ENCODE measurements around the gene KIR2DL1.
"Not testable (repeated sequence)": the region's sequence is repeated elsewhere in the genome, so short reads cannot be mapped to it uniquely, and the experiment has no call there.

Gene KIR2DL1

GRCh38 chr19:54769646-54770045 lies at the start of gene KIR2DL1:
Gene KIR2DL1, plus strand, starts transcription at chr19:54769793. Its CDS starts 58 bp downstream, at chr19:54769851.
- DNase-seq, result not testable (repeated sequence)

- DNase-seq, result no peak
Measured at GRCh38 chr19:54724142-54724541, 45.5 kb upstream of the KIR2DL1 start, which contains the start of gene KIR3DL3. Gene KIR3DL3, plus strand, starts transcription at chr19:54724442. Its CDS starts 55 bp downstream, at chr19:54724497.

GRCh38 chr19:54724644-54725043 lies 44.9 kb upstream of the KIR2DL1 start:
- no peak for DNase-seq

GRCh38 chr19:54725321-54725720 lies 44.3 kb upstream of the KIR2DL1 start:
- DNase-seq, result no peak

- no peak for DNase-seq
Measured at GRCh38 chr19:54727562-54727961, 42.0 kb upstream of the KIR2DL1 start.

- DNase-seq, result no peak
Measured at GRCh38 chr19:54728167-54728566, 41.4 kb upstream of the KIR2DL1 start.

- no peak for DNase-seq
Measured at GRCh38 chr19:54729416-54730188, 40.0 kb upstream of the KIR2DL1 start.

- no peak for DNase-seq
Measured at GRCh38 chr19:54731191-54731590, 38.4 kb upstream of the KIR2DL1 start.

GRCh38 chr19:54738306-54738705 lies 31.3 kb upstream of the KIR2DL1 start, which contains the start of gene KIR2DL3:
Gene KIR2DL3, plus strand, starts transcription at chr19:54738513. Its CDS starts 33 bp downstream, at chr19:54738546.
- not testable (repeated sequence) for DNase-seq

GRCh38 chr19:54738715-54739114 lies 30.9 kb upstream of the KIR2DL1 start:
- no peak for DNase-seq

GRCh38 chr19:54739587-54740497 lies 29.8 kb upstream of the KIR2DL1 start:
- DNase-seq, result no peak

DNA sequence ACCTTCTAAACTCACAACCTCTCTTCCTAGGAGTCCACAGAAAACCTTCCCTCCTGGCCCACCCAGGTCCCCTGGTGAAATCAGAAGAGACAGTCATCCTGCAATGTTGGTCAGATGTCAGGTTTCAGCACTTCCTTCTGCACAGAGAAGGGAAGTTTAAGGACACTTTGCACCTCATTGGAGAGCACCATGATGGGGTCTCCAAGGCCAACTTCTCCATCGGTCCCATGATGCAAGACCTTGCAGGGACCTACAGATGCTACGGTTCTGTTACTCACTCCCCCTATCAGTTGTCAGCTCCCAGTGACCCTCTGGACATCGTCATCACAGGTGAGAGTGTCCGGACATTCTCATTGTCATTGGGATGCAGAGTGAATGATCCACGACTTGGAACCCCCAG lies 27.6 kb upstream of the KIR2DL1 start:
- DNase-seq, result not testable (repeated sequence)

- not testable (repeated sequence) for DNase-seq
Measured at GRCh38 chr19:54744080-54744479, 25.5 kb upstream of the KIR2DL1 start.

- not testable (repeated sequence) for DNase-seq
Measured at GRCh38 chr19:54747614-54748322, 21.8 kb upstream of the KIR2DL1 start.

GRCh38 chr19:54750276-54750675 lies 19.3 kb upstream of the KIR2DL1 start:
- DNase-seq, result not testable (repeated sequence)

- not testable (repeated sequence) for DNase-seq
Measured at GRCh38 chr19:54756204-54757110, 13.1 kb upstream of the KIR2DL1 start.

- DNase-seq, result not testable (repeated sequence)
Measured at GRCh38 chr19:54758577-54758976, 11.0 kb upstream of the KIR2DL1 start.

DNA sequence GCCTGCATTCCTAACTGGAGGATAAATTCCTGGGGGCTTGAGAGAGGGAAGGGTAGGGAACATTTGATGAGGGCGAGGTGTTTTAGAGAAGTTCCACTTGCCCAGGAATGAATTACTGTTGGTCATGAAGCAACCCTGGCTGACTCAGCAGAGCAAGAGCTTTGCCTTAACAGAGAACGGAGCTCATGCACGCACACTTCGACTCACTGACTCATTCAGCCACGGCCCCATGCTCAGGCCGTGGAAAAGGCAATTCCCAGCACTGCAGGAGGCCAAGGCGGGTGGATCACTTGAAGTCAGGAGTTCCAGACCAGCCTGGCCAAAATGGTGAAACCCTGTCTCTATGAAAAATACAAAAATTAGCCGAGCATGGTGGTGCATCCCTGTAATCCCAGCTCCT lies 5.4 kb upstream of the KIR2DL1 start:
- DNase-seq, result not testable (repeated sequence)

GRCh38 chr19:54766464-54766863 lies 3.1 kb upstream of the KIR2DL1 start:
- not testable (repeated sequence) for DNase-seq

DNA sequence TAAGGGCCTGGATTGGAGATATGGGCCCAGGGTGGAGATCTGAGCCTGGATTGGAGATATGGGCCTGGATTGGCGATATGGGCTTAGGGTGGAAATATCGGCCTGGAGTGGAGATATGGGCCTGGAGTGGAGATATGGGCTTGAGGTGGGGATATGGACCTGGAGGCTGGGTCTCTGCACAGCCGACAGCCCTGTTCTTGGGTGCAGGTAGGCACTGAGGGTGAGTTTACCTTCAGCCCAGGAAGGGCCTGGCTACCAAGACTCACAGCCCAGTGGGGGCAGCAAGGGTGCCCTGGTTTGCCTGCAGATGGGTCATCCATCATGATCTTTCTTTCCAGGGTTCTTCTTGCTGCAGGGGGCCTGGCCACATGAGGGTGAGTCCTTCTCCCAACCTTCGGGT lies 918 bp downstream of the KIR2DL1 start:
- not testable (repeated sequence) for DNase-seq
